ENCODE data around the gene FUT7. TPM values are rescaled to one million over a fixed set of nuclear protein-coding genes. Genes with fewer than 3 reads are reported as not detected.

The FUT7 gene
- total and polyA plus RNA-seq, 2 of the 8 experiments (the other 6 are each of a cell fraction or from before 2014, with no cell fraction given) = not detected

- no peak within 1 kb of the TSS for H3K27ac ChIP-seq (ENCODE audit: low read depth, low read length)
- no peak within 1 kb of the TSS for H4K5ac ChIP-seq (ENCODE audit: insufficient read length, low read depth, low read length)
- peaks cover 0 to 2% (median 0%) of the 10 kb centered on the region in 4 experiments; a peak in 1 of 8 replicates for H3K36me3 ChIP-seq (ENCODE audit: control insufficient read depth in 2 of 4, insufficient read depth in 4 of 4, low read length in 3 of 4)
- H2AFZ ChIP-seq (ENCODE audit: low read length) = no peak within 1 kb of the TSS
- H3K79me2 ChIP-seq (ENCODE audit: control insufficient read depth in 1 of 2, insufficient read depth in 2 of 2, low read length in 2 of 2) = no peaks in the 10 kb centered on the region
- peak within 1 kb of the TSS; percentile 95; the same call in 1 of the 2 replicates for H2BK15ac ChIP-seq (ENCODE audit: low read length)
- peak within 1 kb of the TSS; percentile 47 to 77 for H3K4me2 ChIP-seq (ENCODE audit: insufficient read depth in 1 of 2, low read depth in 2 of 2, low read length in 2 of 2)
- DNase-seq (ENCODE audit: low read depth in 1 of 2, low spot score in 2 of 2) = peak in 1 of 2 experiments; percentile 74
- no peak within 1 kb of the TSS for H3K4ac ChIP-seq (replicated peaks; ENCODE audit: insufficient read length, low read depth, low read length)
- H4K20me1 ChIP-seq (replicated peaks in 1 of 2; ENCODE audit: control insufficient read depth in 1 of 2, insufficient read depth in 2 of 2, low read length in 2 of 2) = peaks cover 0 to 2% of the 10 kb centered on the region in 2 experiments
- no peaks in the 10 kb centered on the region; a peak in 1 of 7 replicates for H3K27me3 ChIP-seq (replicated peaks in 1 of 4; ENCODE audit: control insufficient read depth in 3 of 4, extremely low read depth in 1 of 4, insufficient read depth in 3 of 4, low read length in 3 of 4)
- H3K14ac ChIP-seq (ENCODE audit: insufficient read length) = no peak within 1 kb of the TSS
- peak within 1 kb of the TSS; percentile 60; the same call in 1 of the 2 replicates for H2BK12ac ChIP-seq (ENCODE audit: low read depth, low read length)
- POLR2A ChIA-PET (ENCODE audit: partially characterized antibody) = interaction anchor here (0.8 to 1.4 kb wide), 6 partner anchors 11 to 152 kb away, joined by 3 to 5 read pairs (median 3); no protein-coding TSS in a partner anchor
- no peak within 1 kb of the TSS for H2BK120ac ChIP-seq (replicated peaks; ENCODE audit: low read depth, low read length)
- no peak within 1 kb of the TSS for H2AK5ac ChIP-seq (ENCODE audit: low read depth, low read length)
- H3K79me1 ChIP-seq (ENCODE audit: low read depth, low read length) = no peaks in the 10 kb centered on the region
- CTCF ChIA-PET (ENCODE audit: partially characterized antibody) = interaction anchor here (1.0 to 5.6 kb wide), 16 partner anchors 9 to 178 kb away, joined by 3 to 29 read pairs (median 4); partner anchors contain the start of genes ABCA2, FUT7, LCNL1 and PTGDS
- peak within 1 kb of the TSS; percentile 35; the same call in 1 of the 2 replicates for H2BK5ac ChIP-seq (ENCODE audit: low read depth, low read length)
- peak within 1 kb of the TSS in 2 of 4 experiments; percentile 1 to 50; a peak in 3 of 8 replicates for H3K4me3 ChIP-seq (ENCODE audit: extremely low read depth in 1 of 4, insufficient read depth in 2 of 4, low read depth in 3 of 4, low read length in 4 of 4)
- no peak within 1 kb of the TSS for H3K23ac ChIP-seq (ENCODE audit: insufficient read length)
- no peak within 1 kb of the TSS; the same call in 1 of the 2 replicates for H3K18ac ChIP-seq (ENCODE audit: extremely low read depth, low read length)
- TF ChIP-seq MAX (IDR thresholded peaks at IDR 0.05) = no peak
- no peak for TF ChIP-seq POLR2A (IDR thresholded peaks at IDR 0.05; ENCODE audit: control extremely low read depth in 1 of 2, low read depth in 2 of 2, low read length in 2 of 2)
- TF ChIP-seq KDM4A (IDR thresholded peaks at IDR 0.05; ENCODE audit: low read depth, low read length, severe bottlenecking) = peak; percentile 53
- peak; percentile 4; the same call in 1 of the 2 replicates for TF ChIP-seq TEAD4 (IDR thresholded peaks at IDR 0.05; ENCODE audit: low read depth, low read length)
- 0 out of 2 replicates have a peak, but pooled peaks have one; percentile 41 for TF ChIP-seq GABPA (IDR thresholded peaks at IDR 0.05; ENCODE audit: borderline replicate concordance, insufficient read depth, low read length)
- TF ChIP-seq SIN3A (conservative IDR thresholded peaks at IDR 0.05 in 1 of 2, IDR thresholded peaks at IDR 0.05 in 1 of 2; ENCODE audit: low read depth in 1 of 2, low read length in 2 of 2) = 0 out of 4 replicates have a peak, but pooled peaks of 1 of the 2 experiments have one; percentile 12
- no peak for TF ChIP-seq JUND (IDR thresholded peaks at IDR 0.05; ENCODE audit: low read length)
- H4K8ac ChIP-seq (ENCODE audit: extremely low read depth, insufficient read depth, low read length) = no peak within 1 kb of the TSS
- H4K91ac ChIP-seq (replicated peaks; ENCODE audit: insufficient read length, low read length) = peak within 1 kb of the TSS; percentile 41
- H3K23me2 ChIP-seq (ENCODE audit: low read depth, low read length) = peaks cover 17% of the 10 kb centered on the region
- H3K9me3 ChIP-seq (ENCODE audit: insufficient read depth in 2 of 2, low read depth in 1 of 2, low read length in 1 of 2) = no peaks in the 10 kb centered on the region
- no peak for FAIRE-seq
- WGBS, 2 experiments (ENCODE audit: extremely low coverage in 1 of 2, insufficient coverage in 1 of 2, insufficient read length in 1 of 2, insufficient replicate concordance in 2 of 2, low coverage in 1 of 2, low lambda C conversion rate in 2 of 2, missing lambda C conversion rate in 1 of 2) = 27% methylated on average over 33 of the region's 35 CpGs; no CpG with 5 or more reads in 1 of the 2 experiments
- no peak within 1 kb of the TSS for H3K9ac ChIP-seq (replicated peaks in 1 of 4; ENCODE audit: extremely low read depth in 1 of 4, low read depth in 3 of 4, low read length in 3 of 4)
- H2BK20ac ChIP-seq (ENCODE audit: low read length) = no peak within 1 kb of the TSS
- no peak within 1 kb of the TSS for H3K56ac ChIP-seq (replicated peaks; ENCODE audit: insufficient read length, low read depth, low read length)
- H3K4me1 ChIP-seq (replicated peaks in 1 of 4; ENCODE audit: control insufficient read depth in 3 of 4, insufficient read depth in 4 of 4, low read length in 3 of 4) = peaks cover 0 to 20% (median 11%) of the 10 kb centered on the region in 4 experiments; a peak in 6 of 7 replicates
Measured at GRCh38 chr9:136996361-136997292, 35.3 kb downstream of the FUT7 start, which contains the start of gene CLIC3. Gene CLIC3, minus strand, starts transcription at chr9:136996568. Its CDS starts 25 bp downstream, at chr9:136996543.
